Neural cell (in vitro differentiated cells): ENCODE data around the gene RHOC. TPM values are rescaled to one million over a fixed set of nuclear protein-coding genes. Genes with fewer than 3 reads are reported as not detected.

Experiments
- H2AFZ ChIP-seq: fragments of 200-600, 300-800 bp; sonication (generic), shearing (Covaris generic); 2 replicates; pipeline ENCODE4 v1.6.0; 2014; ENCODE audit warnings: low read depth, mild to moderate bottlenecking, antibody characterized with exemption, low read length, moderate library complexity
- H3F3A ChIP-seq: fragments of 200-600 bp; shearing (Covaris generic); 2 replicates; pipeline ENCODE4 v1.6.1; 2016; ENCODE audit warnings: mild to moderate bottlenecking, moderate library complexity, mixed read lengths, antibody characterized with exemption, low read length; ENCODE audit not compliant: insufficient read depth, poor library complexity, severe bottlenecking
- H3K27ac ChIP-seq: fragments of 200-600, 300-800 bp; sonication (generic), shearing (Covaris generic); 2 replicates; pipeline ENCODE4 v1.5.1; 2014; ENCODE audit warnings: mild to moderate bottlenecking, low read length, moderate library complexity
- H3K27me3 ChIP-seq: fragments of 300-800, 200-600 bp; sonication (generic), shearing (Covaris generic); 2 replicates; pipeline ENCODE4 v1.6.0; 2014; ENCODE audit warnings: mild to moderate bottlenecking, low read depth, low read length, moderate library complexity; ENCODE audit not compliant: insufficient read depth
- H3K36me3 ChIP-seq: fragments of 300-800, 200-600 bp; sonication (generic), shearing (Covaris generic); 2 replicates; pipeline ENCODE4 v1.5.1; 2014; ENCODE audit warnings: mild to moderate bottlenecking, antibody characterized with exemption, low read length, moderate library complexity; ENCODE audit not compliant: insufficient read depth
- H3K4me2 ChIP-seq: fragments of 300-800, 200-600 bp; sonication (generic), shearing (Covaris generic); 2 replicates; pipeline ENCODE4 v1.6.0; 2014; ENCODE audit warnings: mild to moderate bottlenecking, low read length
- H3K4me3 ChIP-seq: fragments of 300-800, 200-600 bp; sonication (generic), shearing (Covaris generic); 2 replicates; pipeline ENCODE4 v1.5.1; 2014; ENCODE audit warnings: mild to moderate bottlenecking, low read length, moderate library complexity
- H3K79me2 ChIP-seq: fragments of 200-600 bp; shearing (Covaris generic); replicated peaks from 2 replicates; pipeline ENCODE4 v1.6.0; 2014; ENCODE audit warnings: mild to moderate bottlenecking, low read length, moderate library complexity; ENCODE audit not compliant: insufficient read depth
- H3K9ac ChIP-seq: fragments of 300-800, 200-600 bp; sonication (generic), shearing (Covaris generic); 2 replicates; pipeline ENCODE4 v1.6.1; 2016; ENCODE audit warnings: mild to moderate bottlenecking, low read length, mixed read lengths
- H3K9me2 ChIP-seq: fragments of 200-600 bp; shearing (Covaris generic); 2 replicates; pipeline ENCODE4 v1.6.1; 2016; ENCODE audit warnings: mild to moderate bottlenecking, low read length, mixed read lengths; ENCODE audit not compliant: insufficient read depth
- H3K9me3 ChIP-seq: fragments of 200-600, 300-800 bp; sonication (generic), shearing (Covaris generic); 2 replicates; pipeline ENCODE4 v1.6.1; 2016; ENCODE audit warnings: mild to moderate bottlenecking, mixed run types, low read length, moderate library complexity, mixed read lengths
- H4K20me1 ChIP-seq: fragments of 200-600 bp; shearing (Covaris generic); 2 replicates; pipeline ENCODE4 v1.6.1; 2016; ENCODE audit warnings: mild to moderate bottlenecking, mixed run types; ENCODE audit not compliant: insufficient read depth
- EP300 ChIP-seq: fragments of 450-650 bp; conservative IDR thresholded peaks from 2 replicates; pipeline ENCODE4 v1.6.1; 2014; ENCODE audit warnings: antibody characterized with exemption, mild to moderate bottlenecking, moderate library complexity; ENCODE audit not compliant: poor library complexity, severe bottlenecking
- EZH2 ChIP-seq: fragments of 200-600, 300-800 bp; shearing (Covaris generic), sonication (generic); IDR thresholded peaks from 2 replicates; pipeline ENCODE4 v1.6.1; 2014; ENCODE audit warnings: antibody characterized with exemption, low read length, borderline replicate concordance, mild to moderate bottlenecking; ENCODE audit not compliant: insufficient read depth, poor library complexity, severe bottlenecking
- MXI1 ChIP-seq: fragments of 450-650 bp; conservative IDR thresholded peaks from 2 replicates; pipeline ENCODE4 v1.6.1; 2014; ENCODE audit warnings: antibody characterized with exemption, mild to moderate bottlenecking; ENCODE audit not compliant: poor library complexity, severe bottlenecking
- POLR2AphosphoS5 ChIP-seq: IDR thresholded peaks from 2 replicates; pipeline ENCODE4 v1.6.1; 2012
- RAD21 ChIP-seq: fragments of 450-650 bp; conservative IDR thresholded peaks from 2 replicates; pipeline ENCODE4 v1.6.1; 2014; ENCODE audit warnings: antibody characterized with exemption, mild to moderate bottlenecking, moderate library complexity
- SMC3 ChIP-seq: fragments of 450-650 bp; conservative IDR thresholded peaks from 2 replicates; pipeline ENCODE4 v1.6.1; 2014; ENCODE audit warnings: antibody characterized with exemption, mild to moderate bottlenecking, moderate library complexity; ENCODE audit not compliant: poor library complexity
- TAF1 ChIP-seq: IDR thresholded peaks from 2 replicates; pipeline ENCODE4 v1.6.1; 2012; ENCODE audit warnings: low read depth
- polyA plus RNA-seq: library from polyadenylated mRNA; depleted of rRNA; stranded (reverse); fragments of >200 nt; gene quantifications from 2 replicates; pipeline ENCODE4 v1.2.3, GENCODE V29; 2014
- TF ChIP-seq, protein P1 (sequence below): fragments of 450-650 bp; IDR thresholded peaks from 2 replicates; pipeline ENCODE4 v1.5.1; 2014; ENCODE audit warnings: antibody characterized with exemption, mild to moderate bottlenecking, moderate library complexity; ENCODE audit not compliant: poor library complexity, severe bottlenecking
- TF ChIP-seq, protein P2 (sequence below): IDR thresholded peaks from 2 replicates; pipeline ENCODE4 v1.6.1; 2012; ENCODE audit warnings: borderline replicate concordance

RHOC gene
- polyA plus RNA-seq, 1 donor from 2014 or later, result 5.0 TPM

DNA sequence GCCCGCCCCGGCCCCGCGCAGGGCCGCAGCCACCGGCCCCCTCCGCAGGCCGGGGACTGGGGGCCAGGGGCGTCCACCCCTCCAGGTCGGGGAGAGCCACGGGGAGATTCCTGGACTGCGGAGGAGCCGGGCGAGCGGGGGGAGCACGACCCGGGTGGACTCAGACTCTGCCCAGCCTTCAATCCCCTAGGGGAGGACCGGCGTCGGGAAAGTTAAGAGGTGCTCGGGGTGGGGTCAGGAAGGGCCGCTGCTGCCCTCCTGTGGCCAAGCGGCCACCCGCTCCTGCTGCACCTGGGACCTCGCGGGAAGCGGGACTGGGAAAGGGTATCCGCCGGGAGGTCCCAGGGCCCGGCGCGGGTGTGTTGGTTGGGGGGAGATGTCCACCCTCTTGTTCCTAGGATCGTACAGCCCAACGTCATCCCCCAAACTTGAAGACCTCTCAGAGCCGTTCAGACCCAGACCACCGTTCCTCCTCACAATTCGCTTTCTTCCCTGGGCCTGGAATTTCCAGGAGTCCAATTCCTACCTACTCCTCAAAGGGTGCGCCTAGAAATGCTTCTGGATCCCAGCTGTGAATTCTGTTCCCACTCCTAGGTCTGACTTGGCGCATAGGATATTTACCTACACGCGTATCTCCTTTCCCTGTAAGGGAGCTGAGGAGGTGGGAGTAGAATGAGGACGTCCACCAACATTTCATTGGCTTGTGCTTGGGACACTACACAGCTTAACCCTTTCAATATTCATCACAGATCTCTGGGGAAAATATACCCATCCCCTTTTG lies 484 bp upstream of the RHOC start:
- Histone ChIP-seq H3K36me3 (no peaks in the 10 kb centered on the region), H2AFZ (no peak overlapping the region), H3K27ac (no peak overlapping the region), H4K20me1 (no peaks in the 10 kb centered on the region), H3K9ac (no peak overlapping the region), H3K4me3 (peak overlapping the region; percentile 68), H3K4me2 (no peak overlapping the region), H3K9me3 (no peaks in the 10 kb centered on the region), H3F3A (no peaks in the 10 kb centered on the region), H3K79me2 (no peaks in the 10 kb centered on the region), H3K27me3 (peaks cover 13% of the 10 kb centered on the region), H3K9me2 (no peaks in the 10 kb centered on the region)
- TF ChIP-seq SMC3 (peak; percentile 78), RAD21 (peak; percentile 72), MXI1 (no peak)
- TF ChIP-seq, protein P1, sequence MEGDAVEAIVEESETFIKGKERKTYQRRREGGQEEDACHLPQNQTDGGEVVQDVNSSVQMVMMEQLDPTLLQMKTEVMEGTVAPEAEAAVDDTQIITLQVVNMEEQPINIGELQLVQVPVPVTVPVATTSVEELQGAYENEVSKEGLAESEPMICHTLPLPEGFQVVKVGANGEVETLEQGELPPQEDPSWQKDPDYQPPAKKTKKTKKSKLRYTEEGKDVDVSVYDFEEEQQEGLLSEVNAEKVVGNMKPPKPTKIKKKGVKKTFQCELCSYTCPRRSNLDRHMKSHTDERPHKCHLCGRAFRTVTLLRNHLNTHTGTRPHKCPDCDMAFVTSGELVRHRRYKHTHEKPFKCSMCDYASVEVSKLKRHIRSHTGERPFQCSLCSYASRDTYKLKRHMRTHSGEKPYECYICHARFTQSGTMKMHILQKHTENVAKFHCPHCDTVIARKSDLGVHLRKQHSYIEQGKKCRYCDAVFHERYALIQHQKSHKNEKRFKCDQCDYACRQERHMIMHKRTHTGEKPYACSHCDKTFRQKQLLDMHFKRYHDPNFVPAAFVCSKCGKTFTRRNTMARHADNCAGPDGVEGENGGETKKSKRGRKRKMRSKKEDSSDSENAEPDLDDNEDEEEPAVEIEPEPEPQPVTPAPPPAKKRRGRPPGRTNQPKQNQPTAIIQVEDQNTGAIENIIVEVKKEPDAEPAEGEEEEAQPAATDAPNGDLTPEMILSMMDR, result peak; percentile 84

DNA sequence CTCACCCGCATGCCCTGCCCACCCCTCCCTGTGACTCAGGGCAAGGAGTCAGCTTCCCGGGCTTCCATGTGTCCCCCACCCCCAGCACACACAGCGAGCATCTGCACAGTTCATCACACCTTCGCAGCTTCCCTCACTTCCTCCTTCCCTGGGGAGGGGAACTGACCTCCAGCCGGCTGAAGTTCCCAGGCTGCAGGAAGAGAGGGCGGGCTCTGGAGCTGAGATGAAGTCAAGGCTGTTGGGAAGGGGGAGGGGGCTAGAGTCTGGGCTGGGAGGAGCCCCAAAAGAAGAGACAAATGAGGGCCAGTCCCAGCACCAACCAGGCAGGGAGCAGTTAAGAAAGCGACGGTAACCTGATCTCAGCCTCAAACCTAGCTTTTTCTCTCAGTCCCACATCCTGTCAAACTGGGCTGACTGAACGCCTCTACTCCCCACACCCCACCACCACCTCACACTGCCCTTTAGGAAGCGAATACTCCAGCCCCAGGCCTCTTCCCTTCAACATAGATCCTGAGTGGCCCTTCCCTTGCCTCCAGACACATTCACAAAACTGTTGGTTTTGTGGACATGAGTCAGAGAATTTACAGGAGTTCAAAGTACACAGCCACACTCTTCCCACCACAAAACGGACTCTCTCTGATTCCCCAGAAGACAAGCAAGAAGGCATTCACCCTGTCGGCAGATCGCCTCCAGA lies 1.8 kb downstream of the RHOC start:
- no peaks in the 10 kb centered on the region for H4K20me1 ChIP-seq
- H3K79me2 ChIP-seq, result no peaks in the 10 kb centered on the region
- H3K36me3 ChIP-seq, result no peaks in the 10 kb centered on the region
- no peaks in the 10 kb centered on the region for H3K9me3 ChIP-seq
- no peak overlapping the region for H2AFZ ChIP-seq
- H3K27ac ChIP-seq, result no peak overlapping the region
- no peak overlapping the region for H3K4me3 ChIP-seq
- no peak for TF ChIP-seq EZH2
- TF ChIP-seq EP300, result no peak
- no peak for TF ChIP-seq SMC3
- no peak for TF ChIP-seq RAD21
- TF ChIP-seq, protein P1, result no peak
- TF ChIP-seq, protein P2, sequence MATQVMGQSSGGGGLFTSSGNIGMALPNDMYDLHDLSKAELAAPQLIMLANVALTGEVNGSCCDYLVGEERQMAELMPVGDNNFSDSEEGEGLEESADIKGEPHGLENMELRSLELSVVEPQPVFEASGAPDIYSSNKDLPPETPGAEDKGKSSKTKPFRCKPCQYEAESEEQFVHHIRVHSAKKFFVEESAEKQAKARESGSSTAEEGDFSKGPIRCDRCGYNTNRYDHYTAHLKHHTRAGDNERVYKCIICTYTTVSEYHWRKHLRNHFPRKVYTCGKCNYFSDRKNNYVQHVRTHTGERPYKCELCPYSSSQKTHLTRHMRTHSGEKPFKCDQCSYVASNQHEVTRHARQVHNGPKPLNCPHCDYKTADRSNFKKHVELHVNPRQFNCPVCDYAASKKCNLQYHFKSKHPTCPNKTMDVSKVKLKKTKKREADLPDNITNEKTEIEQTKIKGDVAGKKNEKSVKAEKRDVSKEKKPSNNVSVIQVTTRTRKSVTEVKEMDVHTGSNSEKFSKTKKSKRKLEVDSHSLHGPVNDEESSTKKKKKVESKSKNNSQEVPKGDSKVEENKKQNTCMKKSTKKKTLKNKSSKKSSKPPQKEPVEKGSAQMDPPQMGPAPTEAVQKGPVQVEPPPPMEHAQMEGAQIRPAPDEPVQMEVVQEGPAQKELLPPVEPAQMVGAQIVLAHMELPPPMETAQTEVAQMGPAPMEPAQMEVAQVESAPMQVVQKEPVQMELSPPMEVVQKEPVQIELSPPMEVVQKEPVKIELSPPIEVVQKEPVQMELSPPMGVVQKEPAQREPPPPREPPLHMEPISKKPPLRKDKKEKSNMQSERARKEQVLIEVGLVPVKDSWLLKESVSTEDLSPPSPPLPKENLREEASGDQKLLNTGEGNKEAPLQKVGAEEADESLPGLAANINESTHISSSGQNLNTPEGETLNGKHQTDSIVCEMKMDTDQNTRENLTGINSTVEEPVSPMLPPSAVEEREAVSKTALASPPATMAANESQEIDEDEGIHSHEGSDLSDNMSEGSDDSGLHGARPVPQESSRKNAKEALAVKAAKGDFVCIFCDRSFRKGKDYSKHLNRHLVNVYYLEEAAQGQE, result no peak
- no peak for TF ChIP-seq TAF1
- no peak for TF ChIP-seq POLR2AphosphoS5
- H3K9ac ChIP-seq, result no peak overlapping the region
- H3F3A ChIP-seq, result no peaks in the 10 kb centered on the region
- H3K27me3 ChIP-seq, result peaks cover 13% of the 10 kb centered on the region
- H3K4me2 ChIP-seq, result no peak overlapping the region
- H3K9me2 ChIP-seq, result no peaks in the 10 kb centered on the region
